Measurements from ENCODE around the gene CACNA1A.

DNA sequence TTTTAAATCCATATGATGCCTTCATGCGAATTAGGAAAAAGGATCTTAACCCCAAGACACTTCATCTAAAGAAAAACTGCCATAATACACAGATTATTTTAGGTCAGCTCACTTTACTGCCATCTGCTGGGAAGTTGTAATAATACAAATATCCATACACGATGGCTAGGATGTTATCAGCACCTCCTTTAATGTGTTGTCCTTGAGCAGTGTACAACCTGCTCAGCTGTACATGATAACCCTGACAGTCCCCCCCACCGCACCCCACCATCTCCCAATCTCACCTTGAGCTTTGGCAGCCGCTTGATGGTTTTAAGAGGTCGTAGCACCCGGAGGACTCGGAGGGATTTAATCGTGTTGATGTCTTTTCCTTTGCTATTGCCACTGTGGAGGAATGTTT lies 243.8 kb downstream of the CACNA1A start:
- TF ChIP-seq, protein P1, sequence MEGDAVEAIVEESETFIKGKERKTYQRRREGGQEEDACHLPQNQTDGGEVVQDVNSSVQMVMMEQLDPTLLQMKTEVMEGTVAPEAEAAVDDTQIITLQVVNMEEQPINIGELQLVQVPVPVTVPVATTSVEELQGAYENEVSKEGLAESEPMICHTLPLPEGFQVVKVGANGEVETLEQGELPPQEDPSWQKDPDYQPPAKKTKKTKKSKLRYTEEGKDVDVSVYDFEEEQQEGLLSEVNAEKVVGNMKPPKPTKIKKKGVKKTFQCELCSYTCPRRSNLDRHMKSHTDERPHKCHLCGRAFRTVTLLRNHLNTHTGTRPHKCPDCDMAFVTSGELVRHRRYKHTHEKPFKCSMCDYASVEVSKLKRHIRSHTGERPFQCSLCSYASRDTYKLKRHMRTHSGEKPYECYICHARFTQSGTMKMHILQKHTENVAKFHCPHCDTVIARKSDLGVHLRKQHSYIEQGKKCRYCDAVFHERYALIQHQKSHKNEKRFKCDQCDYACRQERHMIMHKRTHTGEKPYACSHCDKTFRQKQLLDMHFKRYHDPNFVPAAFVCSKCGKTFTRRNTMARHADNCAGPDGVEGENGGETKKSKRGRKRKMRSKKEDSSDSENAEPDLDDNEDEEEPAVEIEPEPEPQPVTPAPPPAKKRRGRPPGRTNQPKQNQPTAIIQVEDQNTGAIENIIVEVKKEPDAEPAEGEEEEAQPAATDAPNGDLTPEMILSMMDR (IDR thresholded peaks at IDR 0.05; ENCODE audit: low read length): peak; percentile 55
- TF ChIP-seq EZH2 (optimal IDR thresholded peaks at IDR 0.05; ENCODE audit: low read depth, low read length): no peak
- TF ChIP-seq EZH2phosphoT487 (IDR thresholded peaks at IDR 0.05; ENCODE audit: low read length): no peak

All from MM.1S (cell line).